ENCODE measurements around the gene ST8SIA6. TPM values are rescaled to one million over a fixed set of nuclear protein-coding genes. Genes with fewer than 3 reads are reported as not detected.

The ST8SIA6 gene
- total RNA-seq, 1 donor from 2014 or later: not detected

DNA sequence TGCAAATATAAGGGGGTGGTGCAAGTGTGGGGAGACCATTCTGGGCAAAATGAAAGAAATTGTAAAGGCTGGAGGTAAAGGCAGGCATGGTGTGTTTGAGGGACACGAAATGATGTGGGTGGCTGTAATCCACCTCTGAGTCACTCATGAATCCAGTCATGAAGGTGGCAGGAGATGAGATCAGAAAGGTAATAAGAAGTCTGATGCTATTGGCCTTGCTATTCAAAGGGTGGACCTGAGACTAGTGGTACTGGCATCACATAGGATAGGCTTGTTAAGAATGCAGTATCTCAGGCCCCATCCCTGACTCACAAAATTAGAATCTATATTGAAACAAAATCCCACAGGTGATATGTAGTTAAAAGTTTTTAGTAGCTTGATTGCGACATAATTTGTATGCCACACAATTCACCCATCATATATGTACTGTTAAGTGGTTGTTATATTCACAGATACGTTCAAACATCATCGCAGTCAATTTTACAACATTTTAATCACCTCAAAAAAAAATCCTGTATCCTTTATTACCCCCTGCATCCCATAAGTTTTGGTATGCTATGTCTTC, 85.6 kb downstream of the ST8SIA6 start:
- Mint-ChIP-seq H3K9me3 (ENCODE audit: unreplicated experiment) (no peaks in the 10 kb centered on the region), H3K36me3 (ENCODE audit: unreplicated experiment) (no peaks in the 10 kb centered on the region), H3K4me3 (ENCODE audit: unreplicated experiment) (no peak overlapping the region), H3K27me3 (ENCODE audit: unreplicated experiment) (no peaks in the 10 kb centered on the region), H3K4me1 (ENCODE audit: low read depth, unreplicated experiment) (no peaks in the 10 kb centered on the region), H3K27ac (ENCODE audit: unreplicated experiment) (no peak overlapping the region)
- TF ChIP-seq, protein P1, sequence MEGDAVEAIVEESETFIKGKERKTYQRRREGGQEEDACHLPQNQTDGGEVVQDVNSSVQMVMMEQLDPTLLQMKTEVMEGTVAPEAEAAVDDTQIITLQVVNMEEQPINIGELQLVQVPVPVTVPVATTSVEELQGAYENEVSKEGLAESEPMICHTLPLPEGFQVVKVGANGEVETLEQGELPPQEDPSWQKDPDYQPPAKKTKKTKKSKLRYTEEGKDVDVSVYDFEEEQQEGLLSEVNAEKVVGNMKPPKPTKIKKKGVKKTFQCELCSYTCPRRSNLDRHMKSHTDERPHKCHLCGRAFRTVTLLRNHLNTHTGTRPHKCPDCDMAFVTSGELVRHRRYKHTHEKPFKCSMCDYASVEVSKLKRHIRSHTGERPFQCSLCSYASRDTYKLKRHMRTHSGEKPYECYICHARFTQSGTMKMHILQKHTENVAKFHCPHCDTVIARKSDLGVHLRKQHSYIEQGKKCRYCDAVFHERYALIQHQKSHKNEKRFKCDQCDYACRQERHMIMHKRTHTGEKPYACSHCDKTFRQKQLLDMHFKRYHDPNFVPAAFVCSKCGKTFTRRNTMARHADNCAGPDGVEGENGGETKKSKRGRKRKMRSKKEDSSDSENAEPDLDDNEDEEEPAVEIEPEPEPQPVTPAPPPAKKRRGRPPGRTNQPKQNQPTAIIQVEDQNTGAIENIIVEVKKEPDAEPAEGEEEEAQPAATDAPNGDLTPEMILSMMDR (IDR thresholded peaks at IDR 0.05; ENCODE audit: partially characterized antibody, unreplicated experiment): no peak
- DNase-seq: no peak

DNA sequence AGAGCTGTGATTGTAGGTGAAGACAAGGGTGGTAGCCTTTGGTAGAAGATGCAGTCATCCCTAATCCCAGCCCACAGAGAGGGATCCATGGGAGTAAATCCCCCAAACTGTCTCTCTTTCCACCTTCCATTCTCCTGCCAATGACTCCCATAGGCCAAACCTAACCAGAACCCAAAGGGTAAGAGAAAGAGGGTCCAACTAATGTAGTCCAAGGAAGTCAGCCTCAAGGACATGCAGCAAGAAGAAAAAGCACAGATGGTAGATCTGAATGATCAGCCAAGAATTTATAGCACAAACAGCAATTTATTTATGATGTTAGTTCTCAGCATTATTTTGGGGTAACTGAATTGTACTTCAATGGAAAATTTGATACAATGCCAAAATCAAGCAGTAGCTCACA, 87.7 kb downstream of the ST8SIA6 start:
- Mint-ChIP-seq H3K36me3 (ENCODE audit: unreplicated experiment) (no peaks in the 10 kb centered on the region), H3K9me3 (ENCODE audit: unreplicated experiment) (no peaks in the 10 kb centered on the region), H3K27ac (ENCODE audit: unreplicated experiment) (no peak overlapping the region), H3K4me3 (ENCODE audit: unreplicated experiment) (no peak overlapping the region), H3K27me3 (ENCODE audit: unreplicated experiment) (no peaks in the 10 kb centered on the region), H3K4me1 (ENCODE audit: low read depth, unreplicated experiment) (no peaks in the 10 kb centered on the region)
- no peak for DNase-seq
- TF ChIP-seq, protein P1 (IDR thresholded peaks at IDR 0.05; ENCODE audit: partially characterized antibody, unreplicated experiment): no peak

DNA sequence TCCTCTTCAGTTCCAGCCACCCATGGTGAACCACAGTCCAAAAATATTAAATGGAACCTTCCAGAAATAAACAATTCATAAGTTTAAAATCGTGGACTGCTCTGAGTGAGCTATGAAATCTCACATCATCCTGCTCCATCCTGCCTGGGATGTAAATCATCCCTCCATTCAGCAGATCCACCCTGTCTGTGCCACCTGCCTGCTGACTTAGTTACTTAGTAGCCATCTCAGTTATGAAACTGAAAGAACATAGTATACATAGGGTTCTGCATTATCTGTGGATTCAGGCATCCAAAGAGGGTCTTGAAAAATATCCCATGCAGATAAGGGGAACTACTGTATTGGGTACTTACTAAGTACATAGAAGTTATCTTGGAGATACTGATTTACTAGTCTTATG, 89.0 kb downstream of the ST8SIA6 start:
- DNase-seq: no peak
- Mint-ChIP-seq H3K27me3 (ENCODE audit: unreplicated experiment) (no peaks in the 10 kb centered on the region), H3K9me3 (ENCODE audit: unreplicated experiment) (no peaks in the 10 kb centered on the region), H3K36me3 (ENCODE audit: unreplicated experiment) (no peaks in the 10 kb centered on the region), H3K27ac (ENCODE audit: unreplicated experiment) (no peak overlapping the region), H3K4me3 (ENCODE audit: unreplicated experiment) (no peak overlapping the region), H3K4me1 (ENCODE audit: low read depth, unreplicated experiment) (no peaks in the 10 kb centered on the region)
- TF ChIP-seq, protein P1 (IDR thresholded peaks at IDR 0.05; ENCODE audit: partially characterized antibody, unreplicated experiment): no peak

DNA sequence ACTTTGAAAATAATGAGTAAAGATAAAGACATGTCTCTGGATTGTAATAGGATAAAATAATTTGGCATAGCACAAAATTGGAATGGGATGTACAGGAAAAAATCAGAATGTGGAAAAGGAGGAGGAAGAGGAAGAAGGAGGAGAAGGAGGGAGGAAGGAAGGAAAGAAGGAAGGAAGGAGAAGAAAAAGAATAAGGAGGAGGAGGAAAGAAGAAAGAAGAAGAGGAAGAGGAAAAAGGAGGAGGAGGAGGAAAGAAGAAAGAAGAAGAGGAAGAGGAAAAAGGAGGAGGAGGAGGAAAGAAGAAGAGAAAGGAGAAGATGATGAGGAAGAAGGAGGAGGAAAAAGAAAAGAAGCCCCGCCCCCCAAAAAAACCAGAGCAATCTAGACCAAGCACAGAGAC, 95.9 kb downstream of the ST8SIA6 start:
- H3K9me3 Mint-ChIP-seq (ENCODE audit: unreplicated experiment): no peaks in the 10 kb centered on the region

DNA sequence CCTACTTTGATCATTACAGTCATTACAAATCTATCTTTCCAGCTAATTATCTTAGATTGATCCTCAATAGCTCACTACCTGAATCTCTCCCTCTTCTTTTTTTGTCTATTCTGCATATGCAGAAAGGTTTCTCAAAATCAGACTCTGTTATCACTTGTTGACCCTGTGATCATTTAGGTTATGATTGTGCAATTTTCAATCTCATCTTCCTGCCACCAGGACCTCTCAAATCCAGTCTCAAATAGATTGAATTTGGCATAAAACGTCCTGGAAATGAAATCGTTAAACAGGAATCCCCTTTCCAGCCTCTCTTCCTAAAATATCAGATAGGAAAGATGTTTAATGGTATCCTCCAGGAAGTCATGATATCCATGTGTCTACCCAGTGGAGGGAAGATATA, 96.6 kb downstream of the ST8SIA6 start:
- Mint-ChIP-seq H3K27me3 (ENCODE audit: unreplicated experiment) (no peaks in the 10 kb centered on the region), H3K9me3 (ENCODE audit: unreplicated experiment) (no peaks in the 10 kb centered on the region)
- TF ChIP-seq, protein P1 (IDR thresholded peaks at IDR 0.05; ENCODE audit: partially characterized antibody, unreplicated experiment): no peak

More for the DNA sequence above, 95.9 kb downstream of the ST8SIA6 start:
- no peak for DNase-seq
- Mint-ChIP-seq H3K4me3 (ENCODE audit: unreplicated experiment) (no peak overlapping the region), H3K4me1 (ENCODE audit: low read depth, unreplicated experiment) (no peaks in the 10 kb centered on the region), H3K36me3 (ENCODE audit: unreplicated experiment) (no peaks in the 10 kb centered on the region), H3K27me3 (ENCODE audit: unreplicated experiment) (no peaks in the 10 kb centered on the region), H3K27ac (ENCODE audit: unreplicated experiment) (no peak overlapping the region)
- TF ChIP-seq, protein P1 (IDR thresholded peaks at IDR 0.05; ENCODE audit: partially characterized antibody, unreplicated experiment): no peak

More for the DNA sequence above, 96.6 kb downstream of the ST8SIA6 start:
- no peak overlapping the region for H3K27ac Mint-ChIP-seq (ENCODE audit: unreplicated experiment)
- H3K4me3 Mint-ChIP-seq (ENCODE audit: unreplicated experiment): no peak overlapping the region
- no peaks in the 10 kb centered on the region for H3K36me3 Mint-ChIP-seq (ENCODE audit: unreplicated experiment)
- no peak for DNase-seq
- no peaks in the 10 kb centered on the region for H3K4me1 Mint-ChIP-seq (ENCODE audit: low read depth, unreplicated experiment)

Data from glutamatergic neuron (in vitro differentiated cells).